Tibial nerve (tissue), 4 donors: ENCODE results near the gene REPIN1.
A peak's percentile ranks its signal among the peaks of the same experiment; 100 is the strongest.

Experiments used
- CTCF ChIP-seq, 5 experiments: fragments of 200-600 bp in 3 of 5; fragments of 450-650 bp in 2 of 5; sonication (generic) in 3 of 5; IDR thresholded peaks; one replicate each; pipeline ENCODE4 v1.5.1; 2016 to 2019; ENCODE audit warnings: antibody characterized with exemption in 5 of 5, mild to moderate bottlenecking in 3 of 5, moderate library complexity in 2 of 5
- EP300 ChIP-seq, 2 donors: sonication (generic); formaldehyde crosslinking; IDR thresholded peaks; one replicate each; pipeline ENCODE4 v1.6.1; 2017; ENCODE audit warnings: antibody characterized with exemption in 2 of 2, mild to moderate bottlenecking in 1 of 2
- POLR2A ChIP-seq, 2 donors: fragments of 450-650 bp; IDR thresholded peaks; one replicate each; pipeline ENCODE4 v1.6.1; 2017; ENCODE audit warnings: antibody characterized with exemption in 2 of 2, mild to moderate bottlenecking in 2 of 2, moderate library complexity in 2 of 2

GRCh38 chr7:150388709-150389531, 20.3 kb downstream of the REPIN1 start:
- TF ChIP-seq CTCF (IDR thresholded peaks at IDR 0.05) (peak; percentile 57 to 83 (median 79)), POLR2A (IDR thresholded peaks at IDR 0.05) (no peak), EP300 (IDR thresholded peaks at IDR 0.05) (peak in 1 of 2 donors; percentile 57)
